ENCODE results near the gene SLC16A10.

DNA sequence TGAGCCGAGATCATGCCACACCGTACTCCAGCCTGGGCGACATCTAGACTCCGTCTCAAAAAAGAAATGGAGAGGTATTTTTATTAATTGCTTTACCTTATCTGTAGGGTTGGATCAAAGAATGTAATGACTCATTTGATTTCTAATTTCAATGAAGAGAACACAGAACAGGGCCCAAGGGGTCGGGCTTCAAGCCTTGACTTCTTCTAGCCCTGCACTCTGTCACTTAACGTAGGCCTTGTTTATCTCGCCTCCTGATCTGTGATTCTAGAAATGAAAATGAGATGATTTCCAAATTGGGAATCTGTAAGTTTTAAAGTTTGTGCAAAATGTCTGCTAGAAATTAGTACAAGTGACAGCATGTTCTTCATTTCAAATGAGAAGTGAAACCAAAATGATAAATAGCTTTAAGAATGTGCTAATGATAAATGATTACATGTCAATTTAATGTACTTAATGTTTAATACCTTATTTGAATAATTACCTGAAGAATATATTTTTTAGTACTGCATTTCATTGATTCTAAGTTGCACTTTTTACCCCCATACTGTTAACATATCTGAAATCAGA lies 180.5 kb downstream of the SLC16A10 start:
- TF ChIP-seq POLR2AphosphoS5 (IDR thresholded peaks at IDR 0.05; ENCODE audit: low read depth, low read length) (no peak), POLR2A (IDR thresholded peaks at IDR 0.05; ENCODE audit: low read depth, low read length) (no peak), TAF1 (IDR thresholded peaks at IDR 0.05; ENCODE audit: borderline replicate concordance, low read depth, low read length) (no peak)

Measured in GM12892 (cell line).